Stimulated activated CD4-positive, alpha-beta T cell treated with anti-CD3 and anti-CD28 coated beads, Interleukin-15, amount 100 ng/mL, for 1 hour (primary cell): ENCODE measurements around the gene CHCHD3.

Experiments
- DNase-seq, 2 donors: peaks; one replicate each; pipeline ENCODE4 v3.0.0-alpha.2; 2020; ENCODE audit warnings: low read depth in 1 of 2, low spot score in 1 of 2

Gene CHCHD3

GRCh38 chr7:132782777-132783640 is 298.9 kb downstream of the CHCHD3 start:
- no peak for DNase-seq

DNA sequence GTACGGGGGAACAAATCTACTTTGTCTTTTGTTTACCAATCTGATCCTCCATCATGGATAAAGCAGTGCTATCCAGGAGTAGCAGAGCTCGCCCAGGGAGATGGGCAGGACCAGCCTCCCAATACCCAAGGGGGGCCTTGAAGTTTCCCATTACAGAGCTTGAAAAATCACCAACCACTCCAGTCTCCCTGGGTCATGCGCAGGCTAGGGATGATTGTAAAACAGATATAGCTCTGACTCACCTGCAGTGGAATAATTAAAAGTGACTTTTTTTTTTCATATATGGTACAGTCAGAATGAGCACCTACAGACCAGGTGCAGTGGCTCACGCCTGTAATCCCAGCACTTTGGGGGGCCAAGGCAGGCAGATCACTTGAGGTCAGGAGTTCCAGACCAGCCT is 301.1 kb downstream of the CHCHD3 start:
- no peak for DNase-seq

DNA sequence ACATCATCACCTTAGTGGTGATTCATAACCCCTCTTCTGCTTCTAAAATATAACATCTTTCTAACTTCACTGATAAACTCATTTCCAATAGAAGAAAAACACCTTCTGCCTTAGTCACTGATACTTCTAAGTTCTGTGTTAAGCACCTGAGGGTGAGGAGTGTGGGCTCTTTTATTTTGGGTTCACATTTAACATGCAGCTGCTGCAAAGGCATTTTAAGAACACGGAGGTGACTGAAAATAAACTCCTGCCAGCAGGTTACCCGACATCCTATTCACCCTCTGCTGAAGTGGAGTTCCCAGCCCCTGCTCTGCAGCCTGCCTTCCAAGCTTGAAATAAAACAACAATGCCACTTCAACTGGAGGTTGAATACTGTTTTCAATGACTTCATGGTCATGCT is 302.7 kb downstream of the CHCHD3 start:
- DNase-seq, result no peak

DNA sequence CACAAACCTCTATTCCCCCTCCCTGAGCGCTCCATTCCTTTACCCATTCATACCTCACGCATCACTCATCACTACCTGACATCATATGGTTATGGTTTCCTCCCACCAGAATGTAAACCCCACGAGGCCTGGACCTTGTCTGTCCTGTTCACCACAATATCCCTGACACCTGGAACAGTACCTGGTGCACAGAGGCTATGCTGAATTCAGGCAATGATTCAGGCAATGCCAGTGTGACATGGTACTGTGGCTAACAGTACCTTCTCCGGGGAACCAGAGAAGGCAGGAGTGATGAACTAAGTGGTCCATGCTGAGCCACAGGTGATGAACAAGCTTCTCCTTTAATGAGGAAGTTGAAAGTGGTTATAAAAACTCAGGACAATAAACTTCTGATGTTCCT is 303.1 kb downstream of the CHCHD3 start:
- DNase-seq, result no peak

DNA sequence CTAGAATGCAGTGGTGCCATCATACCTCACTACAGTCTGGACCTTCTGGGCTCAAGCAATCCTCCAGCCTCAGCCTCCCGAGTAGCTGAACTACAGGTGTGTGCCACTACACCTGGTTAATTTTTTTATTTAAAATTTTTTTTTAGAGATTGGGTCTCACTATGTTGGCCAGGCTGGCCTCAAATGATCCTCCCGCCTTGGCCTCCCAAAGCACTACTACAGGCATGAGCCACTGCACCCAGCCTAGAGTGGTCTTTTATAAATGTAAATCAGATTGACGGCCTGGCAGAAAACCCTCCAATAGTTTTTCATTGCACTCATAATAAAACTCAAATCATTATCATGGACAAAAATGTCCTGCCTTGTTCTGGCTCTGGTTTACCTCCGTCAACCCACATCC is 303.9 kb downstream of the CHCHD3 start:
- DNase-seq, result no peak

DNA sequence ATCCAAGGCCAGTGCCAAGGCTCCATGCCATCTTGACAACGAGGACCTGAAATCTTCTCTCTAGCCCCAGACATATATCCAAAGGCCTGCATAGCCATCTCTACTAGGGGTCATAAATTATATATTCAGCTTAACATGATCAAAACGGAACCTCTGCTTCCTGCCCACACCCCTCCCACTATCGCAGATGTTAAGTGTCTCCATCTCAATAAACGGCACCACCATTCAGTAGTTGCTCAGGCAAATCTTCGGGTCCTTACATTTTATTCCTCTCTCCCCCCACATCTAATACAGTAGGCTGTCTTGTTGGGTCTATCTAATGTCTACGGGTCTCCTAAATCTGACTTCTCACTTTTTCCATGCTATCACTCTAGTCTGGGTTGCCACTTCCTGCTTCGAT is 304.5 kb downstream of the CHCHD3 start:
- no peak for DNase-seq

DNA sequence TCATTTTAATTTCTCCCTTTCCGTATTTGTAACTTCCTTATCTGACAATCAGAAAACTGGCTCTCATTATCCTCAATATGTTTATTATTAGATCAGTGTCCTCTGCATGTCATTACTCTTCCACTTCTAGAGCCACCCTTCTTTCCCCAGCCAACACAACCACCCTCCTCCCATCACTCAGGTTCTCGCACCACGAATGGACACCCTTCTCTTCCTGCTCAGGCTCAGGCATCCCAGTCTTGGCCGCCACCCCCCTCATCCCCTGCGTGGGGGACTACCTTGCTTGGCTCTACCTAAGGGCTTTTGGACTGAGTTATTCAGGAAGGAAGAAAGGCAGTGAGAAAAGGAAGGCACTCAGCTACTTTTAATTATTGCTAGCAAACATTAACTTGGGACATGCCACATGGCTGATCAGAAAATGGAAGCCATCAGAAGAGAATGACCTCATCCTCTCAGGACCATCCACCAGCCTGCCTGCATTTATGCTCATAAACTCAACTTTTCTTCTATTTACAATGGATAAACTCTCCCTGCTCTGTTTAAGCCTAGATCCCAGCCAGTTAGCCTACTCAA is 305.8 kb downstream of the CHCHD3 start:
- DNase-seq, result no peak

DNA sequence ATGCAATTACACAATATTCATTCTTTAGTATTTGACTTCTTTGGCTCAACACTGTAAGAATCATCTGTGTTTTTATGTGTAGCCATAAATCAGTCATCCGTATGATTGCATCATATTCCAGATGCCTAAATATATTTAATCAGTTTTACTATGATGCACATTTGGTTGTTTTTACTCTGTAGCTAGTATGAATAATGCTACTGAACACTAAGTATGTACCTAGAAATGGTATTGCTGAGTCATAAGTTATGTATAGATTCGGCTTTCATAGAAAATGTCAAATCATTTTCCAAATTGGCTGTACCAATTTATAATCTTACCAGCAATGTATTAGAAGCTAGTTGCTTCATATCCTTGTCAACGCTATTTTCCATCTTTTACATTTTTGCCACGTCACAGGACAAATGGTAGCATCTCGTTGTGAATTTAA is 308.3 kb downstream of the CHCHD3 start:
- no peak for DNase-seq

DNA sequence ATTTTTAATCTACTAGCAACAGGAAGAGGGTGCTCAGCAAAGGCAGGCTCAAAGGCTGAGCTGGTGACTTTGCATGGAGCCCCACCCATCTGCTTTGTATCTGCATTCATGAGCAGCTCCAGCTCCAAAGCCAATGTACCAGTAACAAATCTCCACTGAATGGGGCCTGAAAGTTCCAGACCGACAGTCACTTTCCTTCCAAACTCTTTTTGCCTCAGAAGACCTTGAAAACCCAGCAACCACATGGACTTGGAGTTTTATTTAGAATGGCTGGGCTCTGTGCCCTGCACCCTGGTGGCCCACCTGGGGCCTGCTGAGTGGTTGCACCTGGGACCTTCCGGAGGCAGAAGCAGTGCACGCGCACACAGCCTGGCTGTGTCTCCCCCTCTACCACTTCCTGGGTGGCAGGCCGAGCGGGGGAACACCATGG is 310.6 kb downstream of the CHCHD3 start:
- no peak for DNase-seq

DNA sequence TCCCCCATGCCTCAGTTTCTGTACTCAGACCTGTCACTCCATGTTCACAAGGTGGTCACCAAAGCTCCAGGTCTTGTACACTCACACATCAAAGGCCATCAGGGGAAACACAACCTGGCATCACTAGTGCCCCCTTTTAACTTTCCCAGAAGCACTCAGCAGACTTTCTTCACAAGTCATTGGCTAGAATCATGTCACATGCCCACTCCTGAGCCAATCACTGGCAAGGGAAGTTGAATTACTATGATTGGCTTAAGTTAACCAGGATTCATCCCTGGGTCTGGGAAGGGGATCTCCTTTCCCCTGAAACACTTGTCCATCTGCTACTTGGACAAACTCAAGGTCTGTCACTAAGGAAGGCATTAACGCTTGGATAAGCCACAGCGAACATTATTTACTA is 311.8 kb downstream of the CHCHD3 start:
- no peak for DNase-seq

DNA sequence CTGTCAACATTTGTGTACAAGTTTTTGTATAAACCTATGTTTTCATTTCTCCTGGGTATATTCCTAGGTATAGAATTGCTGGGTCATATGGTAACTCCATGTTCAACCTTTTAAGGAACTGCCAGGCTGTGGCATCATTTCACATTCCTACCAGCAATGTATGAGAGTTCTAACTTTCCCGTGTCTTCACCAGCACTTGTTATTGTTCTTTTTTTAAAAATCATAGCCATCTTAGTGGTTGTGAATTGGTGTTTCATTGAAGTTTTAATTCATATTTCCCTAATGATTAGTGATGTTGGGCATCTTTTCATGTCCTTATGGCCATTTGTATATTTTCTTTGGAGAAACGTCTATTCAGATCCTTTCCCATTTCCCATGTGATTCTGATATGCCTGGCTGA is 312.6 kb downstream of the CHCHD3 start:
- DNase-seq, result no peak

- DNase-seq, result no peak
Measured at GRCh38 chr7:132768099-132768498, 313.8 kb downstream of the CHCHD3 start.

- no peak for DNase-seq
Measured at GRCh38 chr7:132767378-132767777, 314.5 kb downstream of the CHCHD3 start.

DNA sequence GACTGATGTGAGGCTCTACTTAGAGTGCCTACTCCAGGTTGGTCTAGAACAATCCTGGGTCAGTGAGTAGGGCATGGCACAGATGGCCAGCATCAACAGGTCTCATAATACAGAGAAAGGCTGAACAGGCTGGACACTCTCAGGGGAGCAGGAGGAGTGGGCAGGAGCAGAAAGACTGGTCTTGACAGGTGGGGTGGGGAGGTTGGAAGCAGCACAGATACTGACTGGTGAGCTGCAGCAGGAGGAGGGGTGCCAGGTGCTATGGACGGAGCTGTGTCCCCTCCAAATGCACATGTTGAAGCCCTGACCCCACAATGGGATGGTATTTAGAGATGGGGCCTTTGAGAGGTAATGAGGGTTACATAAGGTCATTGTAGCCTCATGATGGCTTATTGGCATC is 315.2 kb downstream of the CHCHD3 start:
- DNase-seq, result no peak

GRCh38 chr7:132765861-132766260 is 316.0 kb downstream of the CHCHD3 start:
- no peak for DNase-seq

GRCh38 chr7:132764762-132765161 is 317.1 kb downstream of the CHCHD3 start:
- no peak for DNase-seq

DNA sequence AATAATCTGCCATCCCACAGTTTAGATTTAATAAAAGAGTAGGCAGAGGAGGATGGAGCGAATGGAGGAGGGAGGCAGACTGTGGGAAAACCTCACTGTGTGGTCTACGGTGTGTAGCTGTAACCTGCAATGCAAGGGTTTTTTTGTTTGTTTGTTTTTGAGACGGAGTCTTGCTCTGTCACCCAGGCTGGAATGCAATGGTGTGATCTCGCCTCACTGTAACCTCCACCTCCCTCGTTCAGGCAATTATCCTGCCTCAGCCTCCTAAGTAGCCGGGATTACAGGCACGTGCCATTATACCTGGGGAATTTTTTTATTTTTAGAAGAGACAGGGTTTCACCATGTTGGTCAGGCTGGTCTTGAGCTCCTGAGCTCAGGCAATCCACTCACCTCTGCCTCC is 321.0 kb downstream of the CHCHD3 start:
- no peak for DNase-seq

- DNase-seq, result no peak
Measured at GRCh38 chr7:132760244-132760623, 321.7 kb downstream of the CHCHD3 start.

DNA sequence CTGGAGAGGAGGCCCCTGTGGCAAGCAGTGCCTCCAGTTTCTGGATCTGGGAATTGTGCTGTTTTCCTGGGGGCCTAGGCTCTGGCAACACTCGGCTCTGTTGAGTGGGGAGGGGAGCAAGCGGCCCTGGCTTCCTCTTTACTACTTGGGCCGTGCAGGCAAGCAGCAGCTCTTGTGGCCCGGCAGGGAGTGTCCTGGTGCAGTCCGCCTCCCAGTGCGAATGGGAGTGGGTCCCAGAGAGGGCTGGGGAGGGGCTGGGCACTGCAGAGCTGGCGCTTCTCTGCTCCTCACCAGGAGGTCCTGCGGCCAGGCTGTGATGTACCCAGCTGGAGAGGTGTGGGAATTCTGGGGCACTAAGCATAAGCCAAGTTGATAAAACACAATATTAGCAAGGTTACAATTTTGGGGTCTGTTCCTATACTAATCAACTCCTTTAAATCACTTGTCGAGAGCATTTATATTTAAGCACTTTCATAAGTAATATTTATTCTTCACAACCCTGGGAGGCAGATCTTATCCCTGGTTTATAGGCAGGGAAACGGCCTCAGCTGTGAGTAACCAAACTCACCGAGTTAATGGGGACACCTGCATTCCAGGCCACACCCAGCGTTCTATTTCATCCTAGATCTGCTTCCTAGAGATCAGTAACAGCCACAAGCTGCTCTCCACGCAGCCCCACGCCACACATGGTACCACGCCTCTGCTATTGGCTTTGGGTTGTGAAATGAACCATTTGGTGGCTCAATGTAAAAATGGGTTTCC is 322.2 kb downstream of the CHCHD3 start:
- no peak for DNase-seq

- DNase-seq, result no peak
Measured at GRCh38 chr7:132758986-132759385, 322.9 kb downstream of the CHCHD3 start.

DNA sequence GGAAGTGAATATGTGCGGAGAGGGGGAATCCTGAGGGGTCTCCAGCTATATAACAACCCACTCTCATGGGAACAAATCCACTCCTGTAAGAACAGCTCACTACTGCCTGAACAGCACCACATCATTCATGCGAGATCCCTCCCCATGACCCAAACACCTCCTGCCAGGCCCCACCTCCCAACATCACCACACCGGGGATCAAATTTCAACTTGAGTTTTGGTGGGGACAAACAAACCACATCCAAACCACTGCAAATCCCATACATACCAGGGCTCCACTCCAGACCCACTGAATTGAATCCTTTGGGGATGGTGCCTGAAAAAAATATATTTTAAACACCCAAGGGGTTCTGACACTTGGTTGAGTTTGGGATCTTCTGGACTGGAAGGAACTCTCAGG is 324.1 kb downstream of the CHCHD3 start:
- no peak for DNase-seq

DNA sequence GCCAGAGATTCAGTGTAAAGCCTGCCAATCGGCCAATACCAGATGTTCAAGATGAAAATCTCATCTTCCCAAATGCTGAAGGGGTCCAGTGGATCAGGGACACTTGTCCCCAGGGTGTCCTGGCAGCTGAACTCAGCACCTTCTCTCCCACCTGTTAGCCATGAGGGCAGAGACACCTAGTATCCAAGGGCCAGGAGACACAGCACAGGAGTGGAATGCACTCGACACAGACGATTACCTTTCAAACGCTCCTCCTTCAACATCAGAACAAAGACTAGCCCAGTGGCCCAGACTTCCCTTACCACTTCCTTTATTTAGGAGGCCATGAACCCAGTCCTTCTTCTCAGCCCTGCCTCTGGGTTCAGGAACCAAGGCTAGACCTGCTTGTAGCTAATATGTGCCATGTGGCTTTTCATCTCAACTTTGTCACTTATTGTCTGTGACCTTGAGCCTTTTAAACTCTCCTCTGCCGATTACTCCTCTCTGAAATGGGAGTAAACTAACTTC is 325.4 kb downstream of the CHCHD3 start:
- no peak for DNase-seq
